Thyroid gland (tissue), 4 donors: ENCODE measurements around the gene NPAS4.

ENCODE experiments used
- CTCF ChIP-seq, 6 experiments: fragments of 200-600 bp in 3 of 6; fragments of 450-650 bp in 3 of 6; sonication (generic) in 3 of 6; IDR thresholded peaks; one replicate each; pipeline ENCODE4 v1.5.1; 2016 to 2019; ENCODE audit warnings: antibody characterized with exemption in 6 of 6, mild to moderate bottlenecking in 2 of 6, inconsistent platforms in 1 of 6, moderate library complexity in 1 of 6
- POLR2A ChIP-seq, 2 donors: fragments of 450-650 bp; IDR thresholded peaks; one replicate each; pipeline ENCODE4 v1.6.1; 2017; ENCODE audit warnings: antibody characterized with exemption in 2 of 2, mild to moderate bottlenecking in 2 of 2, moderate library complexity in 1 of 2

- no peak for TF ChIP-seq POLR2A (IDR thresholded peaks at IDR 0.05)
- no peak for TF ChIP-seq CTCF (IDR thresholded peaks at IDR 0.05)
Observed at GRCh38 chr11:66393954-66394353, 26.9 kb upstream of the NPAS4 start.
